Mucosa of stomach (tissue), 1 donor: ENCODE measurements around the gene NGF.
"Not testable (repeated sequence)": the region's sequence is repeated elsewhere in the genome, so short reads cannot be mapped to it uniquely, and the experiment has no call there.

Experiments
- H3K27me3 ChIP-seq: one replicate; pipeline ENCODE4 v1.7.0; 2013; ENCODE audit warnings: mild to moderate bottlenecking, low read length; ENCODE audit not compliant: control insufficient read depth, insufficient read depth
- H3K36me3 ChIP-seq: one replicate; pipeline ENCODE4 v1.7.0; 2013; ENCODE audit warnings: low read length; ENCODE audit not compliant: control insufficient read depth, insufficient read depth
- H3K4me1 ChIP-seq: one replicate; pipeline ENCODE4 v1.7.0; 2013; ENCODE audit warnings: mild to moderate bottlenecking, low read length; ENCODE audit not compliant: control insufficient read depth, insufficient read depth
- H3K4me3 ChIP-seq: one replicate; pipeline ENCODE4 v1.7.0; 2013; ENCODE audit warnings: low read length
- H3K9ac ChIP-seq: one replicate; pipeline ENCODE4 v1.7.0; 2013; ENCODE audit warnings: mild to moderate bottlenecking, low read length, moderate library complexity
- H3K9me3 ChIP-seq: one replicate; pipeline ENCODE4 v1.7.0; 2013; ENCODE audit warnings: mild to moderate bottlenecking, low read length, moderate library complexity; ENCODE audit not compliant: control insufficient read depth
- donor health status: Pancreatic carcinoma.

NGF gene

GRCh38 chr1:115337633-115338456 lies at the start of gene NGF:
Gene NGF (minus strand): TSS chr1:115338249. CDS start chr1:115286795, 51,454 bp downstream.
- H3K36me3 ChIP-seq: no peaks in the 10 kb centered on the region
- peaks cover 30% of the 10 kb centered on the region for H3K27me3 ChIP-seq
- no peaks in the 10 kb centered on the region for H3K4me1 ChIP-seq
- H3K4me3 ChIP-seq: no peak within 1 kb of the TSS
- no peaks in the 10 kb centered on the region for H3K9me3 ChIP-seq
- no peak within 1 kb of the TSS for H3K9ac ChIP-seq

- not testable (repeated sequence) for H3K4me1 ChIP-seq, H3K9ac ChIP-seq, H3K27me3 ChIP-seq, H3K4me3 ChIP-seq, H3K9me3 ChIP-seq, H3K36me3 ChIP-seq
Measured at GRCh38 chr1:115383455-115383854, 45.4 kb upstream of the NGF start.

DNA sequence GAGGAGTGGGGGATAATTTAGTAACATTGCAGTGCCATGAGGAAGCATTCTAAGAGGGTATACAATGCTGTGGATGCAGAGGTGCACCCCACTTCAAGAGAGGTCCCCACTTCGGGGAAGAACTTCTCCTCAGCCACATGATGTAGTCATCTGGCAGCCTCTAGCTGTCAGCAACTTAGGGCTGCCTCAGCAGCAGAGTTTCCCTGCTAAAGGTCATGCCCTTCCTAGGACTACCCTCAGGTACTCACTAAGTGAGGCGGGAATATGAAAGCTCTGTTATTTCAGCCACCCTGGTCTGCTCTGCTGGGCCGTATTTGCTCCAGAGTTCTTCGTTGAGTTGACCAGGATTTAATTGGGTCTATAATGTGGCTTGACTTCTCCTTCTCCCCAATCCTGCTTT lies 41.9 kb upstream of the NGF start:
- Histone ChIP-seq H3K9ac (no peak overlapping the region), H3K27me3 (no peaks in the 10 kb centered on the region), H3K4me1 (no peaks in the 10 kb centered on the region), H3K36me3 (no peaks in the 10 kb centered on the region), H3K4me3 (no peak overlapping the region), H3K9me3 (no peaks in the 10 kb centered on the region)

- Histone ChIP-seq H3K4me3 (no peak overlapping the region), H3K4me1 (no peaks in the 10 kb centered on the region), H3K36me3 (no peaks in the 10 kb centered on the region), H3K9me3 (no peaks in the 10 kb centered on the region), H3K27me3 (no peaks in the 10 kb centered on the region), H3K9ac (no peak overlapping the region)
Measured at GRCh38 chr1:115377411-115377810, 39.4 kb upstream of the NGF start.

- Histone ChIP-seq H3K36me3 (no peaks in the 10 kb centered on the region), H3K9ac (no peak overlapping the region), H3K27me3 (no peaks in the 10 kb centered on the region), H3K4me1 (no peaks in the 10 kb centered on the region), H3K9me3 (no peaks in the 10 kb centered on the region), H3K4me3 (no peak overlapping the region)
Measured at GRCh38 chr1:115374598-115374997, 36.5 kb upstream of the NGF start.

- Histone ChIP-seq H3K4me1 (no peaks in the 10 kb centered on the region), H3K4me3 (no peak overlapping the region), H3K27me3 (no peaks in the 10 kb centered on the region), H3K9me3 (no peaks in the 10 kb centered on the region), H3K9ac (no peak overlapping the region), H3K36me3 (no peaks in the 10 kb centered on the region)
Measured at GRCh38 chr1:115373305-115373704, 35.3 kb upstream of the NGF start.

DNA sequence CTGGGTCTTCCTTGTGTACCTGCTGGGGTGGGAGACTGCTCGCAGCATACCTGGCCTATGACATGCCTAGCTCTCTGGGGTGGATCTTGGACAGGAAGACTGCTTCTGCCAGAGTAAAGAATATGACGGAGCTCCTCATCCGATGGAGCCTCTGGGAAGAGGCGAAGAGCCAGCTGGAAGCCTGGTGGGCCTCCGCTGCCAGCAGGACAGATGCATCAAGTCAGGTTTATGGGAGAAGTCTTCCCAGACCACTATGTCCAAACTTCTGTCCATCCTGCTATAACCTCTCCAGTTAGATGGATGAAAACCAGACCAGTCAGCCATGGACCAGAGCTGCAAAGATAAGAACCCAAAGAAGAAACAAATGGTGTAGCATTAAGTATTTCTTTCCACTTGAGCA lies 27.7 kb upstream of the NGF start:
- Histone ChIP-seq H3K4me1 (no peaks in the 10 kb centered on the region), H3K4me3 (no peak overlapping the region), H3K36me3 (no peaks in the 10 kb centered on the region), H3K9me3 (no peaks in the 10 kb centered on the region), H3K27me3 (no peaks in the 10 kb centered on the region), H3K9ac (no peak overlapping the region)

GRCh38 chr1:115364780-115365155 lies 26.7 kb upstream of the NGF start:
- no peak overlapping the region for H3K4me3 ChIP-seq
- no peaks in the 10 kb centered on the region for H3K4me1 ChIP-seq
- no peaks in the 10 kb centered on the region for H3K36me3 ChIP-seq
- H3K27me3 ChIP-seq: no peaks in the 10 kb centered on the region
- H3K9ac ChIP-seq: no peak overlapping the region
- H3K9me3 ChIP-seq: no peaks in the 10 kb centered on the region

DNA sequence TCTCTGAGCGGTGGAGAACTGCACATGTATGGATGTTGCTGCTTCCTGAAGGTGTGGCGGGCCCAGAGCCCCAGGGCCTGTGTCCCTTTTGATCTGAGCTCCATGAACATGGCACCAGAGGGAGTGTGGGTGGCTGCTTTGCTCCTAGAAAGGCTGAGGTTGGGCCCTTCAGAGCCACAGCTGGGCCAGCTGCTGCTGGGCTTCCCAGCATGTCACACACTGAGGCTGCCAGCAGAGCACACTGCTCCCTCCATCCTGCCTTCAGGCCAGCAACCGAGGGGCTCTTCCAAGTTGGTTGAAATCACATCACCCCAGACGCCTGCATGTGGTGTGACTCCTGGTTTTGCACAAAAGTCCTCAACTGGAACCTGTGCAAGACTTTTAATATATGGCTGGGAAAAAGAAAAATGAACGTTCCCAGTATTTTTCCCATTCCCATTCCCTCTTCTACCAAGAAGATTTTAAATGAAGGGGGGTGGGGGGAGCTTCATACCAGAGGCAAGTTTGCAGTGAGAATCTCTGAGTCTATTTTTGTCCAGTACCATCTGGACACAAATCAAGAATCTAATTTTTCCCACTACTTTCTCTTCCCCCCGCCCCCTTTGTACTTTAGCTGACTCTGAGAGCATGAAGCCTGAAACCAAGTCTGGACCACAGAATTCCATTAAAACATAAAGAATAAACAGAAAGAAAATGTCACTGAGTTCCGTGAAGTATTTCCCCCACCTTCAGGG lies 26.2 kb upstream of the NGF start:
- Histone ChIP-seq H3K4me3 (no peak overlapping the region), H3K9me3 (no peaks in the 10 kb centered on the region), H3K9ac (no peak overlapping the region), H3K36me3 (no peaks in the 10 kb centered on the region), H3K4me1 (no peaks in the 10 kb centered on the region), H3K27me3 (no peaks in the 10 kb centered on the region)

- H3K36me3 ChIP-seq: no peaks in the 10 kb centered on the region
- no peaks in the 10 kb centered on the region for H3K27me3 ChIP-seq
- no peak overlapping the region for H3K4me3 ChIP-seq
- H3K9ac ChIP-seq: no peak overlapping the region
- no peaks in the 10 kb centered on the region for H3K4me1 ChIP-seq
- no peaks in the 10 kb centered on the region for H3K9me3 ChIP-seq
Measured at GRCh38 chr1:115363171-115363570, 25.1 kb upstream of the NGF start.

DNA sequence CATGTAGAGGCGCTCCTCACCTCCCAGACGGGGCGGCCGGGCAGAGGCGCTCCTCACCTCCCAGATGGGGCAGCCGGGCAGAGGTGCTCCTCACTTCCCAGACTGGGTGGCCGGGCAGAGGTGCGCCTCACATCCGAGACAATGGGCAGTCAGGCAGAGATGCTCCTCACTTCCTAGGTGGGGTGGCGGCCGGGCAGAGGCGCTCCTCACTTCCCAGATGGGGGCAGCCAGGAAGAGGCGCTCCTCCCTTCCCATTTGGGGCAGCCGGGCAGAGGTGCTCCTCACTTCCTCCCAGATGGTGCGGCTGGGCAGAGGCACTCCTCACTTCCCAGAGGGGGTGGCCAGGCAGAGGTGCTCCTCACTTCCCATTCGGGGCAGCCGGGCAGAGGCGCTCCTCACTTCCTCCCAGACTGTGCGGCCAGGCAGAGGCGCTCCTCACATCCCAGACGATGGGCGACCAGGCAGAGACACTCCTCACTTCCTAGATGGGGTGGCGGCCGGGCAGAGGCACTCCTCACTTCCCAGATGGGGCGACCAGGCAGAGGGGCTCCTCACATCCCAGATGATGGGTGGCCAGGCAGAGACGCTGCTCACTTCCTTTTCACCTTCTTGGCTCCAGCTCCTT lies 22.6 kb upstream of the NGF start:
- H3K9ac ChIP-seq, H3K27me3 ChIP-seq, H3K4me3 ChIP-seq, H3K9me3 ChIP-seq, H3K4me1 ChIP-seq, H3K36me3 ChIP-seq: not testable (repeated sequence)

- not testable (repeated sequence) for H3K27me3 ChIP-seq, H3K36me3 ChIP-seq, H3K9ac ChIP-seq, H3K9me3 ChIP-seq, H3K4me3 ChIP-seq, H3K4me1 ChIP-seq
Measured at GRCh38 chr1:115359787-115360452, 21.9 kb upstream of the NGF start.
